MM.1S (cell line): Measurements from ENCODE around the gene SPECC1.

Source experiments
- DNase-seq: peaks from one replicate; pipeline ENCODE4 v3.0.0-alpha.2; 2015
- H2AFZ ChIP-seq: fragments of 300-600 bp; sonication (generic); 2 replicates; pipeline ENCODE4 v1.6.0; 2016; ENCODE audit warnings: antibody characterized with exemption, low read length
- H3F3A ChIP-seq: fragments of 300-600 bp; sonication (generic); 2 replicates; pipeline ENCODE4 v1.6.1; 2016; ENCODE audit warnings: mild to moderate bottlenecking, antibody characterized with exemption, low read length, moderate library complexity, mixed read lengths; ENCODE audit not compliant: insufficient read depth
- H3K27ac ChIP-seq: fragments of 300-600 bp; sonication (generic); 2 replicates; pipeline ENCODE4 v1.5.1; 2016; ENCODE audit warnings: mild to moderate bottlenecking, low read length
- H3K27me3 ChIP-seq: fragments of 300-600 bp; sonication (generic); replicated peaks from 2 replicates; pipeline ENCODE4 v1.6.0; 2016; ENCODE audit warnings: low read length; ENCODE audit not compliant: insufficient read depth
- H3K36me3 ChIP-seq: fragments of 300-600 bp; sonication (generic); replicated peaks from 2 replicates; pipeline ENCODE4 v1.6.1; 2016; ENCODE audit warnings: mild to moderate bottlenecking, low read length, mixed read lengths; ENCODE audit not compliant: insufficient read depth
- H3K4me1 ChIP-seq: fragments of 300-600 bp; sonication (generic); 2 replicates; pipeline ENCODE4 v1.6.1; 2016; ENCODE audit warnings: low read length, mixed read lengths
- H3K4me2 ChIP-seq: fragments of 300-600 bp; sonication (generic); 2 replicates; pipeline ENCODE4 v1.6.0; 2016; ENCODE audit warnings: low read depth, low read length
- H3K4me3 ChIP-seq: fragments of 300-600 bp; sonication (generic); 2 replicates; pipeline ENCODE4 v1.5.1; 2016; ENCODE audit warnings: low read length, mixed read lengths
- H3K79me2 ChIP-seq: fragments of 300-600 bp; sonication (generic); 2 replicates; pipeline ENCODE4 v1.6.1; 2016; ENCODE audit warnings: mixed run types, low read length, mixed read lengths
- H3K9ac ChIP-seq: fragments of 300-600 bp; sonication (generic); 2 replicates; pipeline ENCODE4 v1.6.1; 2016; ENCODE audit warnings: low read length, mixed read lengths
- H3K9me2 ChIP-seq: fragments of 300-600 bp; sonication (generic); replicated peaks from 2 replicates; pipeline ENCODE4 v1.6.1; 2016; ENCODE audit warnings: mild to moderate bottlenecking, low read length, mixed read lengths; ENCODE audit not compliant: insufficient read depth
- H3K9me3 ChIP-seq: fragments of 300-600 bp; sonication (generic); replicated peaks from 2 replicates; pipeline ENCODE4 v1.6.1; 2016; ENCODE audit warnings: mild to moderate bottlenecking, low read length, mixed read lengths; ENCODE audit not compliant: insufficient read depth
- H4K20me1 ChIP-seq: fragments of 300-600 bp; sonication (generic); 2 replicates; pipeline ENCODE4 v1.6.1; 2016; ENCODE audit warnings: mild to moderate bottlenecking, low read length, moderate library complexity, mixed read lengths; ENCODE audit not compliant: insufficient read depth
- EZH2 ChIP-seq: fragments of 300-600 bp; sonication (generic); optimal IDR thresholded peaks from 2 replicates; pipeline ENCODE3; 2017; ENCODE audit warnings: low read depth, mild to moderate bottlenecking, antibody characterized with exemption, low read length, mixed read lengths
- EZH2phosphoT487 ChIP-seq: fragments of 300-600 bp; sonication (generic); IDR thresholded peaks from 2 replicates; pipeline ENCODE4 v1.6.1; 2018; ENCODE audit warnings: antibody characterized with exemption, low read length
- TF ChIP-seq, protein P1 (sequence below): fragments of 300-600 bp; sonication (generic); IDR thresholded peaks from 2 replicates; pipeline ENCODE4 v1.5.1; 2016; ENCODE audit warnings: antibody characterized with exemption, low read length, mixed read lengths

SPECC1 gene

GRCh38 chr17:20197272-20197926, 188.2 kb downstream of the SPECC1 start:
- H3K27ac ChIP-seq = no peak overlapping the region
- H2AFZ ChIP-seq = no peak overlapping the region
- no peaks in the 10 kb centered on the region for H3K36me3 ChIP-seq

GRCh38 chr17:20200016-20200795, 191.0 kb downstream of the SPECC1 start:
- Histone ChIP-seq H3K79me2 (peaks cover 14% of the 10 kb centered on the region), H3K27ac (no peak overlapping the region), H3K4me2 (no peak overlapping the region), H4K20me1 (no peaks in the 10 kb centered on the region), H3K9ac (no peak overlapping the region), H3K9me2 (no peaks in the 10 kb centered on the region), H2AFZ (no peak overlapping the region), H3K4me3 (no peak overlapping the region), H3K4me1 (no peaks in the 10 kb centered on the region), H3K9me3 (no peaks in the 10 kb centered on the region), H3F3A (no peaks in the 10 kb centered on the region), H3K36me3 (no peaks in the 10 kb centered on the region; the same call in 1 of the 2 replicates), H3K27me3 (no peaks in the 10 kb centered on the region)
- no peak for DNase-seq
- TF ChIP-seq EZH2 (no peak), EZH2phosphoT487 (no peak)
- TF ChIP-seq, protein P1, sequence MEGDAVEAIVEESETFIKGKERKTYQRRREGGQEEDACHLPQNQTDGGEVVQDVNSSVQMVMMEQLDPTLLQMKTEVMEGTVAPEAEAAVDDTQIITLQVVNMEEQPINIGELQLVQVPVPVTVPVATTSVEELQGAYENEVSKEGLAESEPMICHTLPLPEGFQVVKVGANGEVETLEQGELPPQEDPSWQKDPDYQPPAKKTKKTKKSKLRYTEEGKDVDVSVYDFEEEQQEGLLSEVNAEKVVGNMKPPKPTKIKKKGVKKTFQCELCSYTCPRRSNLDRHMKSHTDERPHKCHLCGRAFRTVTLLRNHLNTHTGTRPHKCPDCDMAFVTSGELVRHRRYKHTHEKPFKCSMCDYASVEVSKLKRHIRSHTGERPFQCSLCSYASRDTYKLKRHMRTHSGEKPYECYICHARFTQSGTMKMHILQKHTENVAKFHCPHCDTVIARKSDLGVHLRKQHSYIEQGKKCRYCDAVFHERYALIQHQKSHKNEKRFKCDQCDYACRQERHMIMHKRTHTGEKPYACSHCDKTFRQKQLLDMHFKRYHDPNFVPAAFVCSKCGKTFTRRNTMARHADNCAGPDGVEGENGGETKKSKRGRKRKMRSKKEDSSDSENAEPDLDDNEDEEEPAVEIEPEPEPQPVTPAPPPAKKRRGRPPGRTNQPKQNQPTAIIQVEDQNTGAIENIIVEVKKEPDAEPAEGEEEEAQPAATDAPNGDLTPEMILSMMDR = no peak

More at GRCh38 chr17:20197272-20197926, 188.2 kb downstream of the SPECC1 start:
- no peaks in the 10 kb centered on the region for H3F3A ChIP-seq
- no peaks in the 10 kb centered on the region for H4K20me1 ChIP-seq
- no peaks in the 10 kb centered on the region for H3K27me3 ChIP-seq
- H3K4me1 ChIP-seq = no peaks in the 10 kb centered on the region
- H3K79me2 ChIP-seq = peaks cover 14% of the 10 kb centered on the region
- H3K4me2 ChIP-seq = no peak overlapping the region
- TF ChIP-seq, protein P1 = no peak
- TF ChIP-seq EZH2 = no peak
- no peak for TF ChIP-seq EZH2phosphoT487
- no peaks in the 10 kb centered on the region for H3K9me3 ChIP-seq
- no peak for DNase-seq
- H3K9me2 ChIP-seq = no peaks in the 10 kb centered on the region
- no peak overlapping the region for H3K4me3 ChIP-seq
- no peak overlapping the region for H3K9ac ChIP-seq

DNA sequence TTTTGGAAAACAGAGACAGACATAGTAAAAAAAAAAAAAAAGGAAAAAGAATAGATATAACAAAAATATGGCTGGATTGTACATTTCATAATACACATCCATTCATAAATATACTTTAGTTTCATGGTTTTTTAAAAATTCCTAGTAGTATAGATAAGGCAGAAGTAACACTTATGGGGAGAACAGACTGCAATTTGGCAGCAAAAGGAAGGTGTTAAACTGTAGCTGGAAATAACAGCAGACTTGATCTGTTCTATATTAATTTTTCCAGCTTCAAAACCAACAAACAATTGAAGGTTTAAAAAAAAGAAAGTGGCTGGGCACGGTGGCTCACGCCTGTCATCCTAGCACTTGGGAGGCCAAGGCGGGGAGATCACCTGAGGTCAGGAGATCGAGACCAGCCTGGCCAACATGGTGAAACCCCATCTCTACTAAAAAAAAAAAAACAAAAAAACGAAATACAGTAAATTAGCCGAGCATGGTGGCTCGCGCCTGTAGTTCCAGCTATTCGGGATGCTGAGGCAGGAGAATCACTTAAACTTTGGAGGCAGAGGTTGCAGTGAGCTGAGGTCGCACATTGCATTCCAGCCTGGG, 191.8 kb downstream of the SPECC1 start:
- Histone ChIP-seq H3K79me2 (peaks cover 14% of the 10 kb centered on the region), H3K27ac (no peak overlapping the region), H3K9me3 (no peaks in the 10 kb centered on the region)

More for the DNA sequence above, 191.8 kb downstream of the SPECC1 start:
- Histone ChIP-seq H3K4me2 (no peak overlapping the region), H3K9me2 (no peaks in the 10 kb centered on the region), H3K4me1 (no peaks in the 10 kb centered on the region), H3K36me3 (no peaks in the 10 kb centered on the region; the same call in 1 of the 2 replicates), H2AFZ (no peak overlapping the region), H3K9ac (no peak overlapping the region), H4K20me1 (no peaks in the 10 kb centered on the region), H3F3A (no peaks in the 10 kb centered on the region), H3K27me3 (no peaks in the 10 kb centered on the region), H3K4me3 (no peak overlapping the region)
- no peak for DNase-seq
- TF ChIP-seq EZH2phosphoT487 (no peak), EZH2 (no peak)
- TF ChIP-seq, protein P1 = no peak
